GM23248 (cell line): ENCODE results near the gene MBP. TPM values are rescaled to one million over a fixed set of nuclear protein-coding genes. Genes with fewer than 3 reads are reported as not detected.
A peak's percentile ranks its signal among the peaks of the same experiment; 100 is the strongest.

Experiments used
- DNase-seq: peaks from one replicate; pipeline ENCODE4 v3.0.0-alpha.2; 2015
- H2AFZ ChIP-seq: fragments of 200-600 bp; sonication (generic); 2 replicates; pipeline ENCODE4 v1.6.1; 2016; ENCODE audit warnings: antibody characterized with exemption
- H3F3A ChIP-seq: fragments of 200-600 bp; sonication (generic); 2 replicates; pipeline ENCODE4 v1.6.1; 2016; ENCODE audit warnings: mild to moderate bottlenecking, antibody characterized with exemption, mixed run types; ENCODE audit not compliant: insufficient read depth
- H3K27ac ChIP-seq: fragments of 200-600 bp; sonication (generic); 2 replicates; pipeline ENCODE4 v1.5.1; 2016; ENCODE audit warnings: mild to moderate bottlenecking
- H3K27me3 ChIP-seq: fragments of 200-600 bp; sonication (generic); replicated peaks from 2 replicates; pipeline ENCODE4 v1.6.1; 2016; ENCODE audit warnings: mild to moderate bottlenecking; ENCODE audit not compliant: insufficient read depth
- H3K36me3 ChIP-seq: fragments of 200-600 bp; sonication (generic); 2 replicates; pipeline ENCODE4 v1.6.1; 2016; ENCODE audit warnings: low read depth, mild to moderate bottlenecking
- H3K4me1 ChIP-seq: fragments of 200-600 bp; sonication (generic); 2 replicates; pipeline ENCODE4 v1.6.1; 2016; ENCODE audit warnings: mild to moderate bottlenecking; ENCODE audit not compliant: insufficient read depth
- H3K4me2 ChIP-seq: fragments of 200-600 bp; sonication (generic); one replicate; pipeline ENCODE4 v1.6.1; 2016; ENCODE audit warnings: mild to moderate bottlenecking; ENCODE audit not compliant: unreplicated experiment
- H3K4me3 ChIP-seq: fragments of 200-600 bp; sonication (generic); 2 replicates; pipeline ENCODE4 v1.5.1; 2016; ENCODE audit warnings: mild to moderate bottlenecking
- H3K79me2 ChIP-seq: fragments of 200-600 bp; sonication (generic); 2 replicates; pipeline ENCODE4 v1.6.1; 2016; ENCODE audit warnings: mild to moderate bottlenecking; ENCODE audit not compliant: insufficient read depth
- H3K9ac ChIP-seq: fragments of 200-600 bp; sonication (generic); 2 replicates; pipeline ENCODE4 v1.6.1; 2016; ENCODE audit warnings: mild to moderate bottlenecking
- H3K9me2 ChIP-seq: fragments of 200-600 bp; sonication (generic); 2 replicates; pipeline ENCODE4 v1.6.1; 2016; ENCODE audit warnings: mixed run types, mild to moderate bottlenecking, moderate library complexity; ENCODE audit not compliant: insufficient read depth
- H3K9me3 ChIP-seq: fragments of 200-600 bp; sonication (generic); one replicate; pipeline ENCODE4 v1.6.1; 2017; ENCODE audit warnings: low read depth
- H4K20me1 ChIP-seq: fragments of 200-600 bp; sonication (generic); 2 replicates; pipeline ENCODE4 v1.6.0; 2016; ENCODE audit not compliant: insufficient read depth
- EZH2 ChIP-seq: fragments of 200-600 bp; sonication (generic); IDR thresholded peaks from 2 replicates; pipeline ENCODE4 v1.6.1; 2018; ENCODE audit warnings: antibody characterized with exemption, mild to moderate bottlenecking; ENCODE audit not compliant: insufficient read depth, poor library complexity, severe bottlenecking
- EZH2phosphoT487 ChIP-seq: fragments of 200-600 bp; sonication (generic); IDR thresholded peaks from 2 replicates; pipeline ENCODE4 v1.6.1; 2018; ENCODE audit warnings: antibody characterized with exemption, moderate library complexity, mild to moderate bottlenecking, low read depth; ENCODE audit not compliant: insufficient read depth
- WGBS, 2 experiments: methylation state at CpG; one replicate each; pipeline ENCODE4 v1.1.6; 2015 to 2017; ENCODE audit warnings: low lambda C conversion rate in 2 of 2, low coverage in 1 of 2; ENCODE audit errors: missing lambda C conversion rate in 2 of 2; 5-methylcytosine and 5-hydroxymethylcytosine counted together
- in situ Hi-C: fragments of 300-500 bp; cut with MboI; formaldehyde crosslinking; loops from 2 replicates; pipeline ENCODE4 v1.15.0; 2020
- polyA plus RNA-seq: library from polyadenylated mRNA; unstranded; fragments of >200 nt; fragmentation: Nextera tagmentation; extraction: Ambion mirVana; gene quantifications from 2 replicates; pipeline ENCODE4 v1.2.1, GENCODE V29; 2016
- total RNA-seq: library from RNA; depleted of rRNA; stranded (reverse); fragments of >200 nt; shearing (Covaris generic); gene quantifications from 2 replicates; pipeline ENCODE4 v1.2.3, GENCODE V29; 2014

MBP gene
- total and polyA plus RNA-seq, 2 experiments from 2014 or later: 2.2 to 2.9 TPM

GRCh38 chr18:77054288-77054605 lies 78.3 kb downstream of the MBP start:
- DNase-seq: no peak
- Histone ChIP-seq H3K9me3 (no peaks in the 10 kb centered on the region), H3K9ac (no peak overlapping the region), H3K4me1 (peaks cover 17% of the 10 kb centered on the region), H3K27ac (0 out of 2 replicates have a peak overlapping the region, but pooled peaks have one; percentile 46), H3K27me3 (no peaks in the 10 kb centered on the region), H3K4me3 (no peak overlapping the region), H2AFZ (no peak overlapping the region), H3K36me3 (no peaks in the 10 kb centered on the region), H3F3A (no peaks in the 10 kb centered on the region), H4K20me1 (no peaks in the 10 kb centered on the region), H3K4me2 (no peak overlapping the region), H3K79me2 (no peaks in the 10 kb centered on the region), H3K9me2 (no peaks in the 10 kb centered on the region)
- WGBS, 2 experiments: 89 to 95% methylated on average over 6 of the region's 6 CpGs
- in situ Hi-C loops: loop anchor here (25.0 kb wide), 1 partner anchor 158 kb away; no protein-coding TSS in a partner anchor
- no peak for TF ChIP-seq EZH2

GRCh38 chr18:77053616-77054287 lies 78.8 kb downstream of the MBP start:
- Histone ChIP-seq H3K4me3 (no peak overlapping the region), H3K79me2 (no peaks in the 10 kb centered on the region), H3K27ac (no peak overlapping the region), H3K9me3 (no peaks in the 10 kb centered on the region), H3K9me2 (no peaks in the 10 kb centered on the region), H3K27me3 (no peaks in the 10 kb centered on the region), H3K4me1 (peaks cover 17% of the 10 kb centered on the region), H3K9ac (no peak overlapping the region), H3F3A (no peaks in the 10 kb centered on the region), H4K20me1 (no peaks in the 10 kb centered on the region), H3K36me3 (no peaks in the 10 kb centered on the region), H3K4me2 (no peak overlapping the region), H2AFZ (no peak overlapping the region)
- no peak for DNase-seq
- WGBS, 2 experiments: 83 to 85% methylated on average over 18 of the region's 18 CpGs
- in situ Hi-C loops: loop anchor here (25.0 kb wide), 1 partner anchor 159 kb away; no protein-coding TSS in a partner anchor
- TF ChIP-seq EZH2phosphoT487: no peak
- TF ChIP-seq EZH2: no peak

- no peak overlapping the region for H3K4me3 ChIP-seq
- H3K9me2 ChIP-seq: no peaks in the 10 kb centered on the region
- H3K4me1 ChIP-seq: peaks cover 17% of the 10 kb centered on the region
- no peak overlapping the region for H3K4me2 ChIP-seq
- no peaks in the 10 kb centered on the region for H3K36me3 ChIP-seq
- no peaks in the 10 kb centered on the region for H3K27me3 ChIP-seq
- H3K9me3 ChIP-seq: no peaks in the 10 kb centered on the region
- WGBS, 2 experiments: 93 to 100% methylated on average over 5 of the region's 5 CpGs
- no peaks in the 10 kb centered on the region for H3K79me2 ChIP-seq
- in situ Hi-C loops: loop anchor here (25.0 kb wide), 1 partner anchor 159 kb away; no protein-coding TSS in a partner anchor
- no peak overlapping the region for H2AFZ ChIP-seq
- no peaks in the 10 kb centered on the region for H3F3A ChIP-seq
- H3K9ac ChIP-seq: no peak overlapping the region
- no peak for DNase-seq
- TF ChIP-seq EZH2phosphoT487: no peak
- no peak for TF ChIP-seq EZH2
- H4K20me1 ChIP-seq: no peaks in the 10 kb centered on the region
- H3K27ac ChIP-seq: no peak overlapping the region
Observed at GRCh38 chr18:77052983-77053309, 79.6 kb downstream of the MBP start.

- Histone ChIP-seq H4K20me1 (no peaks in the 10 kb centered on the region), H3K4me1 (peaks cover 17% of the 10 kb centered on the region)
Observed at GRCh38 chr18:77052297-77052982, 80.1 kb downstream of the MBP start.

More at GRCh38 chr18:77052297-77052982, 80.1 kb downstream of the MBP start:
- H3K27me3 ChIP-seq: no peaks in the 10 kb centered on the region
- in situ Hi-C loops: loop anchor here (25.0 kb wide), 1 partner anchor 160 kb away; no protein-coding TSS in a partner anchor
- H3F3A ChIP-seq: no peaks in the 10 kb centered on the region
- H3K79me2 ChIP-seq: no peaks in the 10 kb centered on the region
- WGBS, 2 experiments: 92 to 93% methylated on average over 18 to 20 of the region's 20 CpGs
- H3K4me2 ChIP-seq: no peak overlapping the region
- H3K9me3 ChIP-seq: no peaks in the 10 kb centered on the region
- no peak overlapping the region for H3K27ac ChIP-seq
- H3K9me2 ChIP-seq: no peaks in the 10 kb centered on the region
- DNase-seq: no peak
- H2AFZ ChIP-seq: no peak overlapping the region
- H3K36me3 ChIP-seq: no peaks in the 10 kb centered on the region
- no peak for TF ChIP-seq EZH2
- TF ChIP-seq EZH2phosphoT487: no peak
- H3K4me3 ChIP-seq: no peak overlapping the region
- no peak overlapping the region for H3K9ac ChIP-seq
